Measurements from ENCODE around the gene NEO1.

Gene NEO1

DNA sequence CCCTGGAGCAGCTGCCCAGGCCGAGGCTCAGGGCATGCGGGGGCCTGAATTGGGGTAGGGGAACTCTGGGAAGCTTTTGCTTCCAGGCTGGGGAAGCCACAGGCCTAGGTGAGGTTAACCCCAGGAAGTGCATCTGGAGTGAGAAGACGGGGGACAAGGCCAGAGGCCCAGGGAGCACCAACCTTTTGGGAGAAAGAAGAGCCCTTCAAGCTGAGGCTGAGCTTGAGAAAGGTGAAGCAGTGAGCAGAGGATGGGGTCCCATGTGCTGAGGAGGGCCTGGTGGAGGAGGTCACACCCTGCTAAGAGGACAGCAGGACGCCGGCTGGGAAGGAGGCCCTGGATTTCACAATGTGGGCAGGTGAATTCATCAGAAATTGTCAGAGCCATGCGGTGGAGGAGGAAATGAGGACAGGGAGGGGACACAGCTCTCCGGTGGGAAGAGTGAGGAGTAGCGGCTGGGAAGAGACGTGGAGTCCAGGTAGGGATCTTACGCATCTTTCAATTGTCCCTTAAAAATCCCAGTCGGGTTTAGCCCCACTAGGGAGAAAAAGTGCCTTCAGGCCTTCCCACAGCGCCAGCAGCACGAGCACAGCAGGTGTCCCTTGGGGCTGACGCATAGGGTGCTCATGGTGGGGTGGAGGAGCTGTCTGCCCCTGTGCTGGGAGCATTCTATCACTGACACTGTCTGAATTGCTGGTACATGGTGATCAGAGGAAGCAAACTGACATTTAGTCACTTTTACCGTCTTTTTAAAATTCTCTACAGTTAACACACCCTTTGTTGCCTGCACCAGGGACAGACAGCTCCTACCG, 265.6 kb downstream of the NEO1 start:
- no peak for DNase-seq

DNA sequence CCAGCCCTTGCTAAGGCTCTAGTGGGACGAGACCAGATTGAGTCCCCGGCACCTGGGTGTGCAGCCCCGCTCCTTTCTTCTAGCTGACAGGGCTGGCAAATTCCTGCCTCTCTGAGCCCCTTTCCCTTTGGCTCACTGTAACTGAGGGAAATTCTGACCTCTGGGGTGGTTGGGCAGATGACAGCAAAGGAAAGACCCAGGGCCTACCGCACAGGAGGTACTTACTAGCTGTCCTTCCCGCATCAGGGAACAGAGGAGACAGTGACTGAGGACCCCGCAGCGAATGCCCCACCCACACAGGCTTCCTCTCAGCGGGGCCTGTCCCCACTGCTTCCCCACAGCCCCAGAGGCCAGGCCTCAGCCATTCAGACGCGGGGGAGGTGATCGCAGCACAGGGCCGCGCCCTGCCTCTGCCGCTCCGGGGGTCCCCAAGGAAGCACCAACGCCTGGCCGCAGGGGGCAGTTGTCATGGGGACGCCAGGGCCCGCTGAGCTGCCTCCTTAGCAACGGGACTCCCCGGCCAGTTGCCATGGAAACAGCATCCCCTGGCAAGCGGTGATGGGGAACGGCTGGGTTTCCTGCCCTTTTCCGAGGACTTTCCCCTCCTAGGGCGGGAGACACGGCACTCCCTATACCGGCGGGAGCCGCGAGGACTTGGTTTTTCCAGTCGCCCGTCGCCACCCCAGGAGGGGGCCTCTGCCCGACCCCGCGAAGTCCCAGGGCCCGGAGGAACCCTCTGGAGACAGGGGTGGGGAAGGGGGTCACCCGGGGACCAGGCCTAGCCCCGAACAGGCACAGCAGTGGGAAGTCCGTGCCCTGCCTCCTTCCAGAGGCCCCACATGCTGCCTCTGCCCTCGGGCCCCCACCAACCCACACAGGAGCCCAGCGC, 266.4 kb downstream of the NEO1 start:
- DNase-seq, result peak; percentile 58

DNA sequence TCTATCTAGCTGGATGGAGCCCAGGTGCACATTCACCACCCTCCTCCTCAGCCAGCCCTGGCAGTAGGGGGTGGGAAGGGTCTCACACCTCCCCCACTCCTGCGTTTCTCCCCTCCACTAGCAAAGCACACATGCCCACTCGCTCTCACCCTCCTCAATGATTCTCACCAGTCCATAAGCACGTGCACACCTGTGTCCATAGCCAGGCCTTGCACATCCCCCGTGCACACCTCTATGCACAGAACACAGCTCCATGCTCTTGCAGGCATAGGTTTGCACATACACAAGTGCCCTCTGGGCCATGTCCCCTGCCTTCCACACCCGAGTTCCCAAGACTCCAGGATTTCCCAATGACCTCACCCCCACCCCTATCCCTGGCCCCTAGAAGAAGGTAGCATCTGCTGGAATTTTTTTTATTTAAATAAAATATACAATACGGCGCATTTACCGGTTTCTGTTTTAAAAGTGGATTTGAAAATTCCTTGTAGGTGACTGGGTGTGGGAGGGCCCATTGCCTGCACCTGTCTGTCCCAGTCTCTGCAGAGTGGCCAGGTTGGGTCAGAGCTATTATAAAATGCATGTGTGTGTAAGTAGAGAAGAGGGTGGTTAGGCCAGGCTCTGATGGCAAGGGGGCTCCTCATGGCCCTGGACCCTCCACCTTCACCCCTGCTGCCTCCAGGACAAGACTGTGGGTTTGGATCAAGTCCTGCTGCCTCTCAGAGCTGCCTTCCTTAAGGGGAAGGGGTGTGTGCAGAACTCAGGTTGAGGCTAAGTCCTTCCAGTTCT, 267.4 kb downstream of the NEO1 start:
- no peak for DNase-seq

DNA sequence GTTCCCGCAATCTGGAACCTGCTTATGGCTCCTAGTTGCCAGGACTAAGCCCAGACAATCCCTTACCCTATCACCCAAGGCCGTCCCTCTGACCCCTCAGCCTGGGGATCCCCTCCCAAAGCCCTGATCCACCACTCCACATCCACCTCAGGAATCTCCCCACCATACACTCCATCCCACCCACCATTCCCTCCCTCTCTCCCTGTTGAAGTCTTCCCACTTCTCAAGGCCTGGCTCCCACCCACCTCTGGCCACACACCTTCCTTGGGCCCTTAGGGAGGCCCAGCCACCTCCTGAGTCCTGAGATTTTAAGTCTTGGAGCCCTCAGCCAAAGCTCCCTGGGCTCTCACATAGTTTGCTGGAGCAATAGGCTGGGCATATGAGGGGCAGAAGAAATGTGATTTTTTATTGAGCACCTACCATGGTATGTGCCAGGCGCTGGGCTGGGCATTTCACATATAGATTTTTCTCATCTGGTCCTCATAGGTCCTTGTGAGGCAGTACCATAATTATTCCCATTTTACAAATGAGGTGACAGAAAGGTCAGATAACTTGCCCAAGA, 268.4 kb downstream of the NEO1 start:
- no peak for DNase-seq

DNA sequence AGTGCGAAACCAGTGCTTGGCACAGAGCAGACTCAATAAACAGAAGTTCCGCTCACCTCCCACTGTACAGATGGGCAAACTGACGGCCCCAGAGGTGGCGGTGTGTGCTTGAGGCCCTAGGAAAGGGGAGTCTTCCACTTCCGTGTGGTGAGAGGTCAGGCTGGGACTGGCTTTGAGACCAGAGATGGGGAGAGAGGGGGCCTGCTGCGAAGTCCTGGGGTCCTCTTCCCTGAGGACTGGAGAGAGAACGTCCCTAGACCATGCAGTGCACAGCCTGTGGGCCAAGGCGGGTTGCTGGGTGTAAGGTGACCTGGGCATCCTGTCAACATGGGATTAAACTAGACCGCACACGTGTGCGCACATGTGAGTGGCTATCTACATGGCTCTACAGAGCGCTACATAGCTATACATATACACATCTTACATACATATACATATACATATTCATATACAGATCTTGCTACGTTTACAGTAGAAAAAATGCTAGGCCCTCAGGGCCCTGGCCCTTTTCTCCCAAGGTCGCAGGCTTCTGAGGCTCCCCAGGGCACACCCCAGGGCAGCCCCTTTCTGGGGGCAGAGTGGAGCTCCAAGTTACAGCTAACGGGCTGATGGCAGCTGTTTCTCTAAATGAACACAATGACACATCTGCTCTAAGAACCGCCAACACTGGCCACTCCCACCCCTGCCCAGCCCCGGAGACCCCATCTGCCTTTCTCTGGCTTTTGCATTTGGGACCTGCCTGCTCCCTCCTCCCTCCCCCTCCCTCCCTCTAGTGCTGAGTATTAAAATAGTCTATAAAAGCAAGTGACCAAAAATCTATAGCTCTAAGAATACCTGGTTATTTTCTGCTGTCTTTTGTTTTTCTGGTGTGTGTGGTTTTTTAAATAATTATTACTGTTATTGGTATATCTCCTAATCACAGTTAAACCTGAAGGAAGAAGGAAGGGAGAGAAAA, 269.5 kb downstream of the NEO1 start:
- DNase-seq, result no peak

DNA sequence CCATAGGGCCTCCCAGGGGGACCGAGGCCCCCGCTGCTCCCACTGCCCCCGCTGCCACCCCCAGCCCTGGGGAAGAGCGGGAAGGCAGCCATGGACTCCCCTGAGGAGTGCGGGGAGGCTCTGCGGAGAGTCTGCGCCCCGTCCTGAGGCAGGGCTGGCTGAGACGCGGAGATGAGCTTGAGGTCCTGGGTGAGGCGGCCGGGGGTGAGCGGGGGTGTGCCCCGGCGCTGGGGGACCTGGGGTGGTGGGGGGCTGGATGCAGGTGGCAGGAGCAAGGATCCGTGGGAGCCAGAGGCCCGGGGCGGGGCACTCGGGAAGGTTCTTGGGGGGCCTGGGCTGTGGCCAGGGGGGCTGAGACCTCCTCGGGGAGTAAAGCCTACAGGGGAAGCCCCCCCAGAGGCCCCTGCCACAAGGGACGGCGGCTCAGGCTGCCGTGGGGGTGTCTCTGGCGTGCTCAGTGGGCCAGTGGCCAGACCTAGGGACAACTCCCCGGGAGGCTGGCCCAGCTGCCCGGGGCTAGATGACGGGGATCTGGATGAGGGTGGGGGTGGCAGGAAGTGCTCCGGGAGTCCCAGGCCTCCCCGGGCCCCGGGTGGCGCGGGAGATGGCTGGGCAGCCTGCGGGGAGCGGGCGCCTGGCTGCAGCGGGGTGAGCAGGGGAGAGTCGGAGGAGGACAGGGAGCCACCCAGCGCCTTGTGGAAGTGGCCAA, 270.6 kb downstream of the NEO1 start:
- DNase-seq, result no peak

DNA sequence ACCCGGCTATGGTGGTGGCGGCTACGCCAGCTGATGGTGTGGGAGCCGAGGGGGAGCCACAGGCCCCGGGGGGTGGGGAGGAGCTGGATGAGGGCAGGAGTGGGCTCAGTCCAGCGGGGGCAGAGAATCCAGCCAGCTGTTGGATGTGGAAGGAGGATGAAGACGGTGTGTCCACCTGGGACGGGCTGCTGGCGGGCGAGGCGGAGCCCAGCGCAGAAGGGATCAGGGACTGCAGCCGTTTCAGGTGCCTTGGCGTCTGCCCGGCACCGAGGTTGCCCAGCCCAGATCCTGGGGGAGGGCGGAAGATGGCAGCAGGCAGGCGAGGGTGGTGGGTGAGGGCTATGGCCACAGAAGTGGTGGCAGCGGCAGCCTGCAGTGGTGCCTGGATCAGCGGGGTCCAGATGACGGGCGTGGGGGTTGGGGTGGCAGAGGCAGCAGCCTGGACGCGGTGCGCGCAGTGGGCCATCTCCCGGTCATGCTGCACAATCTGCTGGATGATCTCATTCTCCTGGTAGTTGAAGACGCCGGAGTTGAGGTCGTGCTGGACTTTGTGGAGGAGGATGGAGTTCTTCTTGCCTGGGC, 271.2 kb downstream of the NEO1 start:
- no peak for DNase-seq

DNA sequence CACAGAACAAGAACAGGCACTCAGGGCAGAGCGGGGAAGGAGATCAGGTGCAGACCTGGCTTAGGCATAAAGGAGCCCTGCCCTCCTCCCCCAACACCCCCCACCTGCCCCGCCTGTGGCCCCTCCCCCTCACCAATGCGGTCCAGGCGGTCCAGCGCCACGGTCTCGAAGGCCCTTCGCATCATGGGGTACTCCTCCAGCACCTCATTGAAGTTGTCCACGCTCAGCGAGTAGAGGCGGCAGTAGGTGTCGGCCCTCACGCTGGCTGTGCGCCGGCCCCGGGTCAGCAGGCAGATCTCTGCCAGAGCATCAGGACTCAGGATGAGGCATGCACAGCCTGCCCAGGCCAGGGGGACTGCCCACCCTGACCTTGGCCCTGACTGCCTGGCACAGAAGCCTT, 271.7 kb downstream of the NEO1 start:
- no peak for DNase-seq

DNA sequence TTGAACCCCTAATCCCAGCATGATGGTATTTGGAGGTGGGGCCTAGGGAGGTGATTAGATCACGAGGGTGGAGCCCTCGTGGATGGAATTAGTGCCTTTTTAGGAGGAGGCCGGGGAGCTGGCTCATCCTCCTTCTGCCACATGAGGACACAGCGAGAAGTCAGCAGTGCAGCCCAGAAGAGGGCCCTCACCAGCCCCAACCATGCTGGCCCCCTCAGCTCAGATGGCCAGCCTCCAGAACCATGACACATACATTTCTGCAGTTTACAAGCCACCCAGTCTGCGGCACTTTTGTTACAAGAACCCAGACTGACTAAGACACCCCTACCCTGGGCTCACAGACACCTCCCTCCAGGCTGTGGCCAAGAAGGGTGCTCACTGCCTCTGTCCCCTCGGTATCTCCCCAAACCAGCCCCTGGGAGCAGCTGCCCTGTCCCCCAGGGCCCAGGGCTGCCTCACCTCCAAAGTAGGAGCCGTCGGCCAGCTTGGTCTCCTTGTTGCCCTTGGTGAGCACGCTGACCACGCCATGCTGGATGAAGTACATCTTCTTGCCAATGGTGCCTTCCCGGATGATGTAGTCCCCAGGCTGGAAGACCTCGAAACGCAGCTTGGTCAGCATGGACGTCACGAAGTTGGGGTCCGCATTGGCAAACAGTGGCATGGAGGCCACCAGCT, 272.4 kb downstream of the NEO1 start:
- DNase-seq, result no peak

DNA sequence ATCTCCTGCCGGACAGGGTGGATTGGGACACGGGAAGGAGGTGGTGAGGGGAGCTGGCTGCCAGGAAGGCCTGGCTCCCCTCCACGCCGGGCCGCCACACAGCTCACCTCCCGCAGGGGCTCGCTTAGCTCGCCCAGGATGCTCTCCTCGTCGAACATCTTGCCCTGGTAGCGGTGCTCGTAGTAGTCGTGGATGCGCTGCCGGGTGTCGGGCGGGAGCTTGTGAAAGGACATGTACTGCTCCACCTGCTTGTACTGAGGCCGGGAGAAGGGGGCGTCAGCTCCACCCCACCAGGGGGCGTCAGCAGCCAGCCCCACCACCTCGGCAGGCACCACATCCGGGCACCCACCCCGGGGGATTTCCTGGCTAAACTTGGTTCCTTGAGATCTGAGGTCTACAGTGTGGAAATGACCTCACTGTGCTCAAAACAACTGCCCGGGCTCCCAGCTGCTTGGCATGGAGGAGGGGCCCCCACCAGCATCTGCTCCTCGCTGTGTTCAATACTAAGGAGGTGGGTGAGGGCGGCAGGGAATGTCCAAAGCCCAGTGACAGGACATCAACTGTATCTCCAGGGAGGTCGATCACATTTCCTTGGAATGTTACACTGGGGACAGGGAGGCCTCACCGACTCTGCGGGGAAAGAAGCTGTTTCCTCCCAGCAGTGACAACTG, 273.1 kb downstream of the NEO1 start:
- DNase-seq, result no peak

DNA sequence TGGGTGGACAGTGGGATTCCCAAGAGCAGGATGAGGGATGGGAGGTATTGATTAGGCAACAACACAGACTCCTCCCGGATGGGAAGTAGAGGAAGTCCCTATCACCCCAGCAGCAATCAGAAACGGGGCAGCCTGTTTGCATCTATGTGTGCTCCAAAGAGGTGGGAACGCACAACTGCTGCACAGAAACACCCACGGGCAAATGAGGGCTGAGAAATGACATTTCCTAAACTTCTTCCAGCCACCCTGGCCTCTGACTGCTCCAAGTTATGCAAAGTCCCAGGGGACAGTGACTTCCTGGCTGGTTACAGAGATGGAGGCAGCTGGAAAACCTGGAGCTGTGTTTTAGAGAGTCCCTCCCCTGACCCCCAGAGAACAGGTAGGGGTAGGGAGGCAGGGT, 273.9 kb downstream of the NEO1 start:
- no peak for DNase-seq

DNA sequence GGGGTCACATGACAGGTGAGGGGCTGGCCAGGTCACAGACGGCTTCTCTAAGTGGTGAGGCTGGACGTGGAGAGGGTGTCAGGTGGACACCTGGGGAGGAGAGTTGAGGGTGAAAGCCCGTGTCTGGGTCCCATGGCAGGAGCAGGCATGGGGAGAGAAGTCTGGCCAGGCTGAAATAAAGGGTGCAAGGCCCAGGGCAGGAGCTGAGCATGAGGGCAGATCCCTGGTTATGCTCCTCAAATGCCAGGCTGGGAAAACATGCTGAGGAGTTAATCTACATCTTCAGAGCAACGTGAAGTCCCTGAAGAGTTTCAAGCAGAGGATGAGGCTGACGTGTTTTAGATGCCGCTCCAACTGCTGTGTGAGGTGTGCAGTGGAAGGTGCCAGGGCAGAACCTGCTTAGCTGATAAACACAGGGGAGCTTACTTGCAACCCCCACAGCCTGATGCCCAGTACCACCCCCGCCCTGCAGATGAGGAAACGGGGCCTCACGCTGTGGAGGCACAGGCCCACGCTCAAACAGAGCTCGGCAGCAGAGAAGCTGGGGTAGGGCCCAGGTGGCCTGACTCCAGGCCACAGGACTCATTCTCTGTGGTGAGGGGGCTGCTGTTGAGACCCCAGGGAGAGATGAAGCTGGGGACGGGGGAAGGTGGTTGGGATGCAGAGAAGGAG, 276.0 kb downstream of the NEO1 start:
- no peak for DNase-seq

DNA sequence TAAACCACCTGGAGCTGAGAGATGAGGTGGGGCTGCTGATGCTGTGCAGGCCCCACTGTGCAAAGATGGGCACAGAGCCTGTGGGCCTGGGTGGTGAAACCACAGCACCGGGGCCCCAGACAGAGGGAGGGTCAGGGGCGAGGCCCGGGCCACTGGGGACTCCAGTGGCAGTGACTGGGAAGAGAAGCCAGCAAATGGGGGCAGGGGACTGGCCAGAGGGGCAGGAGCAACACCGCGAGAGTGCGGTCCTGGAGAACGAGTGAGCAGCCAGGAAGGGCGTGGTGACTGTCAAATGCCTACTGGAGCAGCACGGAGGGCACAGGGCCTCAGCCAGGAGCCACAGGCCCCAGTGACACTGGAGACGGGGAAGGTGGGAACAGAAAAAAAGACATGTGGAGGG, 276.7 kb downstream of the NEO1 start:
- DNase-seq, result no peak

DNA sequence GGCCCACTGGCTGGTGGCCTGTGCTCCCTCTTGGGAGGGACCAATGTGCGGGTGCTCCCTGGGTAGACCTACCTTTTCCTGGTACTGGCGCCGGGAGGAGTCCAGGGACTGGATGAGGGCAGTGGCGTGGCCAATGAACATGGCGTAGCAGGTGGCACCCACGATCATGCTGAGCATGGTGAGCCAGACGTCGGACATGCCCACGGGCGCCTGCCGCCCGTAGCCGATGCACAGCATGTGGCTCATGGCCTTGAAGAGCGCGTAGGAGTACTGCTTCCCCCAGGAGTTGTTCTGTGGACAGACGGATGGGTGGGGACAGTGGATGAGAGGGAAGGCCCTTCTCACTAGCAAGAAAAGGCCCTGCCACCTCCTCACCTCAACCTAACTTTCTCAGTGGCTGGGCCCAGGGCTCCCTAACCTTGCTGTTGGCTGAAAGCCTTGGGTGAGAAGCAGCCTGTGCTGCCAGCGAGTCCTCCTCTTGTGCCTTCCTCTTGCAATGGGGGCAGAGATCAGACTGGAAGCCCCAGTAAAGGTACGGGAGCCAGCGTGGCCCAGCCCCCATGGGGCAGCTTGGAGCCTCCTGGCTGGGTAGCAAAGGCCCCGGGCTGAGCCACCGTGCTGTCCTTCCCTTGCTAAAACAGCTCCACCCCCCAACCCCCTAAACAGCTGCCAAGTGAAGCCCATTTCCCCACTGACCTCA, 277.4 kb downstream of the NEO1 start:
- no peak for DNase-seq

DNA sequence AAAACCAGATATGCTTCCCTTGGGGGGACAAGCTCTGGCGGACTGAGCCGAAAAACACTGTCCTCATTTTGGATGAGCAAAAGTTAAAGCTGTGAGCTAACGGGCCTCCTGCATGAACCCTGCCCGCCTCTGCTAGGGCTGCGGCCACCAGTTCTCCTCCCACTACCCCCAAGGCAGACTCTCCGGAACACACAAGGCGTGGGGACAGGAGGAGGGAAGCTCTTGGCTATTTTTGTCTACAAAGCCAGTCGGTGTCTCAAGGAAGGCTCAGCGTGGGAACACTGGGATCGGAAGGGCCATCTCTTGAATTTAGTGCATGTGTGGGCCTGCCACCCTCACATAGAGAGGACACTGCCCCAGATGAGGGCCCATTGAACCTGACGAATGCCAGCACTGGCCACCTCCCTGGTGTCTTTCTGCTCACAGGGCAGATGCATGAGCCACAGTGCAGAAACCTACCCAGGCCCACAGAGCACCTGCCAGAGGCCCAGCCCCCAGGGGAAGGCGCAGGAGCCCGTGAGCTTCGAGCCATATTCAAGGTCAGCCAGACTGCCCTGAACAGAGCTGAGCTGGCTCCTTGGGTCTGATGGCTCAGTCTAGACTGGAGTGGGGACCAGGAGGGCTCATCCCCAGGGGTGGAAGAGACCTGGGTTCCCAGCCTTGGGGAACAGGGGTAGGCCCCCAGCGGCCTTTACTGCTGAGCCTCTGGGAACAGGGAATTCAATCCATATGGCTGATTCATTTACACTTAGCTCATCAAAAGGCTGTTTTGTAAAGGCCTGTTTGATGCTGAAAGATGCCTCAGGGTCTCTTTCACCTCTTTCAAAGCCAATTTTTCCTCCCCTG, 278.2 kb downstream of the NEO1 start:
- DNase-seq, result no peak

DNA sequence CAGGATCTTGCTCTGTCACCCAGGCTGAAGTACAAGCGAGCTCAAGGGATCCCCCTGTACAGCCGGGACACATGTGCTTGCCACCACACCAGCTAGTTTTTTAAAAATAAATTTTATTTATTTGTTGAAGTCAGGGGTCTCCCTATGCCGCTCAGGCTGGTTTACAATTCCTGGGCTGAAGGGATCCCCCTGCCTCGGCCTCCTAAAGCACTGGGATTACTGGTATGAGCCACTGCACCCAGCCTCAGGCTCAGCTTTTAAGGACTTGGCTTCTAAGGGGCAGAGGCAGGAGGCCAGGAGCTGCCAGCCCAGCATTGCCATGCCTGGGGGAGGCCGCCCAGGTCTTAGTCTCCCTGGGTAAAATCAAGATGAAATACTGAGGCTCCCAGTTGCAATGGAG, 279.2 kb downstream of the NEO1 start:
- no peak for DNase-seq
